HG03175 (cell line): ENCODE measurements around the gene DACH1.

ENCODE experiments used
- ATAC-seq: cut with Tn5 transposase; IDR thresholded peaks from one replicate; pipeline ENCODE4 v1.9.1; 2021; ENCODE audit warnings: mild to moderate bottlenecking, moderate library complexity; ENCODE audit not compliant: unreplicated experiment

DACH1 gene

GRCh38 chr13:71830736-71831135 lies 36.3 kb downstream of the DACH1 start:
- ATAC-seq, result no peak

GRCh38 chr13:71830323-71830722 lies 36.7 kb downstream of the DACH1 start:
- no peak for ATAC-seq

GRCh38 chr13:71829547-71829946 lies 37.5 kb downstream of the DACH1 start:
- ATAC-seq, result no peak

GRCh38 chr13:71828564-71828963 lies 38.4 kb downstream of the DACH1 start:
- ATAC-seq, result no peak

GRCh38 chr13:71828117-71828516 lies 38.9 kb downstream of the DACH1 start:
- no peak for ATAC-seq

- ATAC-seq, result no peak
These were observed 39.8 kb downstream of the DACH1 start for GRCh38 chr13:71827241-71827640.

- no peak for ATAC-seq
These were observed 46.3 kb downstream of the DACH1 start for GRCh38 chr13:71820699-71821098.

- no peak for ATAC-seq
These were observed 49.7 kb downstream of the DACH1 start for GRCh38 chr13:71817335-71817734.

- no peak for ATAC-seq
These were observed 52.1 kb downstream of the DACH1 start for GRCh38 chr13:71814806-71815360.

- no peak for ATAC-seq
These were observed 53.8 kb downstream of the DACH1 start for GRCh38 chr13:71813187-71813586.

GRCh38 chr13:71811344-71811743 lies 55.7 kb downstream of the DACH1 start:
- ATAC-seq, result no peak

GRCh38 chr13:71808708-71809107 lies 58.3 kb downstream of the DACH1 start:
- ATAC-seq, result no peak

- ATAC-seq, result no peak
These were observed 60.1 kb downstream of the DACH1 start for GRCh38 chr13:71806886-71807285.

GRCh38 chr13:71803066-71803465 lies 63.9 kb downstream of the DACH1 start:
- ATAC-seq, result no peak

- ATAC-seq, result no peak
These were observed 65.2 kb downstream of the DACH1 start for GRCh38 chr13:71801781-71802180.

- no peak for ATAC-seq
These were observed 65.7 kb downstream of the DACH1 start for GRCh38 chr13:71801165-71801760.

- ATAC-seq, result no peak
These were observed 67.7 kb downstream of the DACH1 start for GRCh38 chr13:71799324-71799723.

GRCh38 chr13:71798707-71799106 lies 68.3 kb downstream of the DACH1 start:
- ATAC-seq, result no peak

- ATAC-seq, result no peak
These were observed 69.5 kb downstream of the DACH1 start for GRCh38 chr13:71797517-71797916.

GRCh38 chr13:71789693-71790329 lies 77.2 kb downstream of the DACH1 start:
- ATAC-seq, result no peak

GRCh38 chr13:71789037-71789436 lies 78.0 kb downstream of the DACH1 start:
- no peak for ATAC-seq

GRCh38 chr13:71787414-71787813 lies 79.6 kb downstream of the DACH1 start:
- ATAC-seq, result no peak

- ATAC-seq, result no peak
These were observed 80.1 kb downstream of the DACH1 start for GRCh38 chr13:71786875-71787274.
